PC-3 (cell line): Measurements from ENCODE around the gene RBKS.

Source experiments
- EZH2 ChIP-seq: fragments of 300-600 bp; sonication (generic); IDR thresholded peaks from one replicate; pipeline ENCODE4 v1.6.1; 2017; ENCODE audit warnings: antibody characterized with exemption, mild to moderate bottlenecking, low read length; ENCODE audit not compliant: unreplicated experiment
- EZH2phosphoT487 ChIP-seq: fragments of 300-600 bp; sonication (generic); IDR thresholded peaks from 2 replicates; pipeline ENCODE4 v1.6.1; 2018; ENCODE audit warnings: mild to moderate bottlenecking, antibody characterized with exemption, low read length, borderline replicate concordance
- TF ChIP-seq, protein P1 (sequence below): fragments of 300-600 bp; sonication (generic); conservative IDR thresholded peaks from 2 replicates; pipeline ENCODE4 v1.5.1; 2017; ENCODE audit warnings: antibody characterized with exemption, low read depth, mild to moderate bottlenecking, low read length

DNA sequence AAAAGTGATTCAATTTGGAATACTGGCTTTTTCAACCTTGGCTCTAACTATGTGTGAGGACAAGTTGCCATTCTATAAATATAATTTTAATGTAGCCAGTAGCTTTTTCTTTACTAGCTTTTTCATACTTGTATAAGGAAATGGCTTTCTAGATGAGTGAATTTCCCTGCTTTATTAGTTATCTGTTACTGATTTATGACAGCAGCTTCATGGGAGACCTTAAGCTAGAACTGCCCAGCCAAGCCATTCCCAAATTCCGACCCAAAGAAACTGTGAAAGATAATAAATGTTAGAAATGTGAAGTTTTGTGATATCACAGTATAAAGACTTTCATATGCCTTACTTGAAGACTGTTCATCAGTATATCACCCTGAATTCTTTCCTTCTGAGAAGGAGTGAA, 32.7 kb upstream of the RBKS start:
- TF ChIP-seq, protein P1, sequence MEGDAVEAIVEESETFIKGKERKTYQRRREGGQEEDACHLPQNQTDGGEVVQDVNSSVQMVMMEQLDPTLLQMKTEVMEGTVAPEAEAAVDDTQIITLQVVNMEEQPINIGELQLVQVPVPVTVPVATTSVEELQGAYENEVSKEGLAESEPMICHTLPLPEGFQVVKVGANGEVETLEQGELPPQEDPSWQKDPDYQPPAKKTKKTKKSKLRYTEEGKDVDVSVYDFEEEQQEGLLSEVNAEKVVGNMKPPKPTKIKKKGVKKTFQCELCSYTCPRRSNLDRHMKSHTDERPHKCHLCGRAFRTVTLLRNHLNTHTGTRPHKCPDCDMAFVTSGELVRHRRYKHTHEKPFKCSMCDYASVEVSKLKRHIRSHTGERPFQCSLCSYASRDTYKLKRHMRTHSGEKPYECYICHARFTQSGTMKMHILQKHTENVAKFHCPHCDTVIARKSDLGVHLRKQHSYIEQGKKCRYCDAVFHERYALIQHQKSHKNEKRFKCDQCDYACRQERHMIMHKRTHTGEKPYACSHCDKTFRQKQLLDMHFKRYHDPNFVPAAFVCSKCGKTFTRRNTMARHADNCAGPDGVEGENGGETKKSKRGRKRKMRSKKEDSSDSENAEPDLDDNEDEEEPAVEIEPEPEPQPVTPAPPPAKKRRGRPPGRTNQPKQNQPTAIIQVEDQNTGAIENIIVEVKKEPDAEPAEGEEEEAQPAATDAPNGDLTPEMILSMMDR = no peak
- TF ChIP-seq EZH2phosphoT487 = no peak
- no peak for TF ChIP-seq EZH2
